Thyroid gland (tissue), 4 donors: ENCODE measurements around the gene N4BP2.

ENCODE experiments used
- POLR2A ChIP-seq, 2 donors: fragments of 450-650 bp; IDR thresholded peaks; one replicate each; pipeline ENCODE4 v1.6.1; 2017; ENCODE audit warnings: antibody characterized with exemption in 2 of 2, mild to moderate bottlenecking in 2 of 2, moderate library complexity in 1 of 2
- TF ChIP-seq, protein P1 (sequence below), 6 experiments: fragments of 200-600 bp in 3 of 6; fragments of 450-650 bp in 3 of 6; sonication (generic) in 3 of 6; IDR thresholded peaks; one replicate each; pipeline ENCODE4 v1.5.1; 2016 to 2019; ENCODE audit warnings: antibody characterized with exemption in 6 of 6, mild to moderate bottlenecking in 2 of 6, inconsistent platforms in 1 of 6, moderate library complexity in 1 of 6

DNA sequence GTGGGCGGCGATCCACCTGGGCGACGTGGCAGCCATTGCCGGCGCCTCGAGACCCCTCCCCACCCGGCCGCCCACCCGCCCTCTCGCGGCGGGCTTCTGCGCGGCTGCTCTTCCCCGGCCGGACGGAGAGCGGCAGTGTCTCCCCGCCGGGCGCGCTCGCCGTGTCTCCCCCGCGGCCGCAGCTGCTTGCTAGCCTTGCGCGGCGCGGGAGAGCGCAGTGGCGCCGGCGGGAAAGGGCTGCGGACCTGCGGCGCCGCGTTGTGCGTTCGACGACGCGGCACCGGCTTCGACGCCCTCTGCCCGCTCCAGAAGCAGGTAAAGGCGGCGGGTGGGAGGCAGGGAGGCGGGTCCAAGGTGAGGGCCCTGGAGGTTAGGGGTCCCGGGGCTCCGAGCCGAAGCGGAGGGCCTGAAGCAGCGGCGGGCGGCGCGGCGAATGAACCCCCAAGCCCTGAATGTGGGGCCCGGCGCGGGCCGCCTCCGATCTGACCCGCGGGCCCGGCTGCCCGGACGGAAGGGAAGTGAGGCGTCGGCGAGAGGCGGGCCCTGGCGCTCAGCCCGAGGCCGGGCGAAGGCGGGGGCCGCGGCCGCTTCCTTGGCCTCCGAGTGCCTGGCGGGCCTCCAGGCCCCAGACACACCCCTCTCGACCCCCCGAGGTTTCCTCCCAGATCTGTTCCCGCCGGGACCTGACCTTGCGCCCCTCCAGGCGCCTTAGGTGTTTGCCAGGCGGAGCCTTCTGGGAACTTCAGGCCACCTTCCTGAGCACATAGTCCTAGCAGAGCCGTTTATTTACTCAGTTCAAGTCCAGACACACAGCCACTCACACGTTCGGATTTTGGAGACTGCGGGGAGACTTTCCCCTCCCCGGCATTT lies at the start of gene N4BP2:
- TF ChIP-seq POLR2A (IDR thresholded peaks at IDR 0.05): peak; percentile 77 to 92
- TF ChIP-seq, protein P1, sequence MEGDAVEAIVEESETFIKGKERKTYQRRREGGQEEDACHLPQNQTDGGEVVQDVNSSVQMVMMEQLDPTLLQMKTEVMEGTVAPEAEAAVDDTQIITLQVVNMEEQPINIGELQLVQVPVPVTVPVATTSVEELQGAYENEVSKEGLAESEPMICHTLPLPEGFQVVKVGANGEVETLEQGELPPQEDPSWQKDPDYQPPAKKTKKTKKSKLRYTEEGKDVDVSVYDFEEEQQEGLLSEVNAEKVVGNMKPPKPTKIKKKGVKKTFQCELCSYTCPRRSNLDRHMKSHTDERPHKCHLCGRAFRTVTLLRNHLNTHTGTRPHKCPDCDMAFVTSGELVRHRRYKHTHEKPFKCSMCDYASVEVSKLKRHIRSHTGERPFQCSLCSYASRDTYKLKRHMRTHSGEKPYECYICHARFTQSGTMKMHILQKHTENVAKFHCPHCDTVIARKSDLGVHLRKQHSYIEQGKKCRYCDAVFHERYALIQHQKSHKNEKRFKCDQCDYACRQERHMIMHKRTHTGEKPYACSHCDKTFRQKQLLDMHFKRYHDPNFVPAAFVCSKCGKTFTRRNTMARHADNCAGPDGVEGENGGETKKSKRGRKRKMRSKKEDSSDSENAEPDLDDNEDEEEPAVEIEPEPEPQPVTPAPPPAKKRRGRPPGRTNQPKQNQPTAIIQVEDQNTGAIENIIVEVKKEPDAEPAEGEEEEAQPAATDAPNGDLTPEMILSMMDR (IDR thresholded peaks at IDR 0.05): peak in 5 of 6 experiments; percentile 45 to 96 (median 76)
